Astrocyte of the spinal cord (primary cell): Measurements from ENCODE around the gene AXIN1.
"Not testable (repeated sequence)": the region's sequence is repeated elsewhere in the genome, so short reads cannot be mapped to it uniquely, and the experiment has no call there.

Experiments used
- DNase-seq: peaks from one replicate; pipeline ENCODE4 v3.0.0; 2011; ENCODE audit warnings: low read depth, low spot score
- H3K4me3 ChIP-seq: 2 replicates; pipeline ENCODE4 v1.5.1; 2011; ENCODE audit warnings: low read depth, mild to moderate bottlenecking, low read length, moderate library complexity
- CTCF ChIP-seq: IDR thresholded peaks from 2 replicates; pipeline ENCODE4 v1.5.1; 2012; ENCODE audit warnings: low read depth, mild to moderate bottlenecking, low read length, inconsistent platforms
- in situ Hi-C: cut with HindIII; loops from 2 replicates; pipeline ENCODE4 v1.10.0; 2017; ENCODE audit warnings: low sequenced_read_pairs

AXIN1 gene

GRCh38 chr16:333406-334094, 19.0 kb downstream of the AXIN1 start:
- in situ Hi-C loops, result no loop called here
- H3K4me3 ChIP-seq, result no peak overlapping the region
- TF ChIP-seq CTCF, result no peak
- no peak for DNase-seq

- in situ Hi-C loops, H3K4me3 ChIP-seq: not testable (repeated sequence)
- peak; percentile 18 for DNase-seq
These were observed 21.2 kb downstream of the AXIN1 start for GRCh38 chr16:331181-331814.

GRCh38 chr16:330741-331140, 21.8 kb downstream of the AXIN1 start:
- no peak for TF ChIP-seq CTCF
- no peak for DNase-seq
- H3K4me3 ChIP-seq, result no peak overlapping the region
- in situ Hi-C loops, result no loop called here

- DNase-seq, result no peak
- no peak overlapping the region for H3K4me3 ChIP-seq
- no peak for TF ChIP-seq CTCF
- in situ Hi-C loops, result no loop called here
These were observed 27.0 kb downstream of the AXIN1 start for GRCh38 chr16:325375-326145.

- DNase-seq, result no peak
- in situ Hi-C loops, result no loop called here
- no peak overlapping the region for H3K4me3 ChIP-seq
- no peak for TF ChIP-seq CTCF
These were observed 27.8 kb downstream of the AXIN1 start for GRCh38 chr16:324451-325334.

- no peak overlapping the region for H3K4me3 ChIP-seq
- DNase-seq, result no peak
- in situ Hi-C loops, result no loop called here
- no peak for TF ChIP-seq CTCF
These were observed 28.4 kb downstream of the AXIN1 start for GRCh38 chr16:324201-324450.
